HepG2 (cell line): ENCODE measurements around the gene LDAF1. TPM values are rescaled to one million over a fixed set of nuclear protein-coding genes. Genes with fewer than 3 reads are reported as not detected.

ENCODE experiments used
- ATAC-seq: fragments of 200-7000 bp; cut with Tn5 transposase; 3 replicates; pipeline ENCODE4 v1.9.1; 2020; ENCODE audit warnings: mild to moderate bottlenecking, moderate library complexity
- BruUV-seq: library from RNA; stranded (reverse); fragments of 400-500 nt; replicated peaks from 2 replicates; lab custom pipeline; 2021; lab: Mats Ljungman, UMichigan
- CTCF ChIA-PET: fragments of 300-600 bp; formaldehyde crosslinking; extraction: SDS; loops from one replicate; lab custom pipeline; 2021; ENCODE audit warnings: low total read pairs, inconsistent platforms, low intra/inter-chr PET ratio; lab: Yijun Ruan, JAX
- POLR2A ChIA-PET: fragments of 350-600 bp; sonication (Branson Sonifier 250); formaldehyde crosslinking; loops from one replicate; lab custom pipeline; 2020; ENCODE audit warnings: antibody characterized with exemption, inconsistent platforms; lab: Yijun Ruan, JAX
- DNase-seq: peaks from one replicate; pipeline ENCODE4 v3.0.0-alpha.2; 2015; ENCODE audit warnings: low spot score
- FAIRE-seq: peaks from 3 replicates; lab custom pipeline; 2011; peaks lifted over from hg19 to GRCh38; lab: Jason Lieb, UNC
- H2AFZ ChIP-seq: one replicate; pipeline ENCODE4 v1.6.1; 2011; ENCODE audit warnings: low read length, inconsistent platforms
- H3K27ac ChIP-seq: fragments of 300-600 bp; 3 replicates; pipeline ENCODE4 v1.8.0; 2011; ENCODE audit warnings: mixed run types, mild to moderate bottlenecking, mixed read lengths, low read length, inconsistent platforms; ENCODE audit not compliant: insufficient read depth; ENCODE audit errors: extremely low read length
- H3K27me3 ChIP-seq, 2 experiments: fragments of 200-600 bp in 1 of 2; 2 replicates in 1 of 2; 3 replicates in 1 of 2; pipeline versions ENCODE4 v1.6.0 to v1.8.0; 2011; ENCODE audit warnings: low read length in 2 of 2, mild to moderate bottlenecking in 2 of 2, moderate library complexity in 2 of 2, inconsistent platforms in 1 of 2; ENCODE audit not compliant: insufficient read depth in 2 of 2, control insufficient read depth in 1 of 2
- H3K36me3 ChIP-seq, 2 experiments: fragments of 200-600 bp in 1 of 2; replicated peaks in 1 of 2; 2 replicates in 1 of 2; 3 replicates in 1 of 2; pipeline versions ENCODE4 v1.5.1 to v1.8.0; 2011; ENCODE audit warnings: low read length in 2 of 2, inconsistent platforms in 1 of 2; ENCODE audit not compliant: insufficient read depth in 2 of 2, control insufficient read depth in 1 of 2
- H3K4me1 ChIP-seq: 2 replicates; pipeline ENCODE4 v1.5.1; 2012; ENCODE audit warnings: low read length, inconsistent platforms; ENCODE audit not compliant: insufficient read depth
- H3K4me2 ChIP-seq: 2 replicates; pipeline ENCODE4 v1.6.0; 2011; ENCODE audit warnings: low read depth, low read length, inconsistent platforms
- H3K4me3 ChIP-seq, 3 experiments: fragments of 200-600 bp in 1 of 3; sonication (generic), shearing (Covaris generic) in 1 of 3; replicated peaks in 1 of 3; 2 replicates each; pipeline ENCODE4 v1.5.1; 2011 to 2016; ENCODE audit warnings: low read length in 3 of 3, inconsistent platforms in 2 of 3, low read depth in 2 of 3, mild to moderate bottlenecking in 2 of 3, control low read depth in 1 of 3, mixed read lengths in 1 of 3; ENCODE audit not compliant: insufficient read depth in 1 of 3
- H3K79me2 ChIP-seq: one replicate; pipeline ENCODE4 v1.6.1; 2011; ENCODE audit warnings: low read length, inconsistent platforms; ENCODE audit not compliant: insufficient read depth
- H3K9ac ChIP-seq: 2 replicates; pipeline ENCODE4 v1.6.0; 2011; ENCODE audit warnings: mild to moderate bottlenecking, low read depth, low read length, inconsistent platforms; ENCODE audit not compliant: insufficient read depth
- H3K9me3 ChIP-seq: 2 replicates; pipeline ENCODE4 v1.5.1; 2012; ENCODE audit warnings: mild to moderate bottlenecking, low read length
- H4K20me1 ChIP-seq: 2 replicates; pipeline ENCODE4 v1.6.0; 2011; ENCODE audit warnings: inconsistent platforms, mild to moderate bottlenecking, low read length, moderate library complexity; ENCODE audit not compliant: insufficient read depth
- CEBPG ChIP-seq: IDR thresholded peaks from 2 replicates; pipeline ENCODE4 v1.6.1; 2016
- EP300 ChIP-seq, 3 experiments: sonication (generic) in 1 of 3; formaldehyde crosslinking in 1 of 3; IDR thresholded peaks; 2 replicates each; pipeline versions ENCODE4 v1.5.1 to v1.6.1; 2011 to 2020; ENCODE audit warnings: low read depth in 2 of 3, low read length in 2 of 3, borderline replicate concordance in 1 of 3, improper control_type of control experiment in 1 of 3, mild to moderate bottlenecking in 1 of 3, missing genetic modification reagents in 1 of 3, moderate library complexity in 1 of 3
- KMT2A ChIP-seq: sonication (generic); formaldehyde crosslinking; IDR thresholded peaks from 2 replicates; pipeline ENCODE4 v1.4.0; 2020; ENCODE audit warnings: missing genetic modification reagents
- MXD3 ChIP-seq: IDR thresholded peaks from 2 replicates; pipeline ENCODE4 v1.6.1; 2016; ENCODE audit warnings: mild to moderate bottlenecking, missing biosample characterization, missing genetic modification reagents
- NFE2L2 ChIP-seq: fragments of 150-350 bp; IDR thresholded peaks from 2 replicates; pipeline ENCODE4 v1.6.1; 2014; ENCODE audit warnings: low read length
- NFIC ChIP-seq: IDR thresholded peaks from 2 replicates; pipeline ENCODE4 v1.6.1; 2012; ENCODE audit warnings: mild to moderate bottlenecking, low read length, inconsistent platforms
- SMARCE1 ChIP-seq: fragments of 450-650 bp; IDR thresholded peaks from 2 replicates; pipeline ENCODE4 v1.6.1; 2017; ENCODE audit warnings: borderline replicate concordance
- SOX6 ChIP-seq, 2 experiments: fragments of 450-650 bp in 1 of 2; sonication (generic) in 1 of 2; formaldehyde crosslinking in 1 of 2; IDR thresholded peaks; 2 replicates each; pipeline versions ENCODE4 v1.4.0 to v1.6.1; 2017 to 2020; ENCODE audit warnings: antibody characterized with exemption in 1 of 2, mild to moderate bottlenecking in 1 of 2, missing genetic modification reagents in 1 of 2
- YEATS4 ChIP-seq: sonication (generic); formaldehyde crosslinking; IDR thresholded peaks from 2 replicates; pipeline ENCODE4 v1.4.0; 2020; ENCODE audit warnings: missing genetic modification reagents, borderline replicate concordance
- ZBTB10 ChIP-seq: sonication (generic); formaldehyde crosslinking; IDR thresholded peaks from 2 replicates; pipeline ENCODE4 v1.4.0; 2020; ENCODE audit warnings: missing genetic modification reagents, borderline replicate concordance
- ZNF234 ChIP-seq: sonication (generic); formaldehyde crosslinking; conservative IDR thresholded peaks from 2 replicates; pipeline ENCODE4 v1.5.1; 2020; ENCODE audit warnings: mild to moderate bottlenecking, missing genetic modification reagents
- ZNF335 ChIP-seq: sonication (generic); formaldehyde crosslinking; IDR thresholded peaks from 2 replicates; pipeline ENCODE4 v1.4.0; 2020; ENCODE audit warnings: missing genetic modification reagents
- ZNF674 ChIP-seq: sonication (generic); formaldehyde crosslinking; IDR thresholded peaks from 2 replicates; pipeline ENCODE4 v1.5.0; 2020; ENCODE audit warnings: low read depth, mild to moderate bottlenecking, missing genetic modification reagents
- WGBS: methylation state at CpG from one replicate; pipeline ENCODE4 v1.1.6; 2017; ENCODE audit warnings: low lambda C conversion rate; 5-methylcytosine and 5-hydroxymethylcytosine counted together
- in situ Hi-C: cut with HindIII; loops from 2 replicates; pipeline ENCODE4 v1.10.0; 2017; ENCODE audit warnings: low pct_unique_long_range_greater_than_20kb; ENCODE audit not compliant: extremely low pct_ligation_motif_present
- intact Hi-C: fragments of 100-400 bp; cut with micrococcal nuclease; formaldehyde crosslinking; loops from one replicate; pipeline ENCODE4 v1.10.0; 2022; ENCODE audit not compliant: unreplicated experiment
- polyA plus RNA-seq, 8 experiments: library from polyadenylated mRNA; depleted of rRNA in 3 of 8; stranded (reverse) in 7 of 8; unstranded in 1 of 8; fragments of >200 nt; fragmentation: Illumina TruSeq in 4 of 8; extraction: Trizol in 4 of 8; gene quantifications; 2 replicates each; pipeline versions ENCODE4 v1.2.1 to v1.2.3, GENCODE V29; 2011 to 2016; ENCODE audit warnings: low read depth in 4 of 8, missing spikeins in 1 of 8, mixed read lengths in 1 of 8; ENCODE audit not compliant: insufficient read depth in 1 of 8
- total RNA-seq, 5 experiments: library from RNA; depleted of rRNA; stranded (reverse); fragments of >200 nt; fragmentation: Illumina TruSeq; extraction: Trizol; gene quantifications; 2 replicates each; pipeline ENCODE4 v1.2.3, GENCODE V29; 2016; ENCODE audit warnings: low read depth in 1 of 5
- TF ChIP-seq, protein P1 (sequence below): sonication (generic); formaldehyde crosslinking; IDR thresholded peaks from 2 replicates; pipeline ENCODE4 v1.8.0; 2022; ENCODE audit warnings: missing genetic modification reagents, low read depth, mild to moderate bottlenecking, borderline replicate concordance
- TF ChIP-seq, protein P2 (sequence below), 2 experiments: IDR thresholded peaks; 2 replicates each; pipeline ENCODE4 v1.6.1; 2011 to 2012; ENCODE audit warnings: low read length in 2 of 2, borderline replicate concordance in 1 of 2, low read depth in 1 of 2, mild to moderate bottlenecking in 1 of 2, moderate library complexity in 1 of 2
- TF ChIP-seq, protein P3 (sequence below): sonication (generic); formaldehyde crosslinking; conservative IDR thresholded peaks from 2 replicates; pipeline ENCODE4 v1.4.0; 2020; ENCODE audit warnings: missing genetic modification reagents

The LDAF1 gene
- total and polyA plus RNA-seq, 2 of the 13 experiments (the other 11 are each of a cell fraction or from before 2014, with no cell fraction given) = 6.3 to 7.5 TPM

DNA sequence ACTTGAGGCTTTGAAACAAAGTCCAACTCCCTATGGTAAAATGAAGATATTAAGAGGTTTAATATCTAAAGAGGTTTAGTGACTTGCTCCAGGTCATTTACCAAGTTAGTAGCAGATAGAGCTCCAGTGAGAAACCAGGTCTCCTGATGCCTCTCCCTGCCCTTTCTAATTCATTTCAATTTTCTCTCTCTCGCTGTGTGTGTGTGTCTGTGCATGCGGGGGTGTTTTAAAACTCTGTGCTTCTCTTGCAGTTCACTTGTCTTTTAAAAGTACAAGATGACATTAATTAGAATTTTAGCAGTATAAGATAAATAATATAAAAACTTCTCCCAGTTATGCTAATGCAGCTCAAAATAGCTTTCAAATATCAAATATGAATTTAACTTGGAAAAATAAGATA lies 61.1 kb downstream of the LDAF1 start:
- DNase-seq (no peak), FAIRE-seq (no peak), ATAC-seq (no peak)
- no peaks in the 10 kb centered on the region for H3K36me3 ChIP-seq
- intact Hi-C loops = no loop called here
- in situ Hi-C loops = no loop called here
- CTCF ChIA-PET = no interaction called here
- H3K79me2 ChIP-seq = no peaks in the 10 kb centered on the region
- H3K4me3 ChIP-seq = no peak overlapping the region
- no peak overlapping the region for H3K4me2 ChIP-seq
- H2AFZ ChIP-seq = no peak overlapping the region
- H3K9ac ChIP-seq = no peak overlapping the region
- H3K9me3 ChIP-seq = no peaks in the 10 kb centered on the region
- H3K27ac ChIP-seq = no peak overlapping the region
- H3K4me1 ChIP-seq = peaks cover 40% of the 10 kb centered on the region
- POLR2A ChIA-PET = no interaction called here
- H3K27me3 ChIP-seq = no peaks in the 10 kb centered on the region; a peak in 2 of 5 replicates
- BruUV-seq = no TSS peak
- 95% methylated on average over 2 of the region's 2 CpGs for WGBS
- no peaks in the 10 kb centered on the region for H4K20me1 ChIP-seq
- TF ChIP-seq SMARCE1 (no peak), NFE2L2 (no peak), CEBPG (no peak), MXD3 (CRISPR knock-in tag) (no peak), SOX6 (IDR thresholded peaks at IDR 0.05) (no peak), SOX6 (CRISPR knock-in tag; IDR thresholded peaks at IDR 0.05) (no peak), EP300 (IDR thresholded peaks at IDR 0.05; ENCODE audit: low read depth in 2 of 2, low read length in 2 of 2) (no peak), EP300 (CRISPR knock-in tag; IDR thresholded peaks at IDR 0.05; ENCODE audit: borderline replicate concordance) (no peak), YEATS4 (CRISPR knock-in tag) (no peak), ZNF234 (CRISPR knock-in tag) (no peak), ZNF674 (CRISPR knock-in tag) (no peak), ZNF335 (no peak), ZBTB10 (CRISPR knock-in tag) (no peak), KMT2A (CRISPR knock-in tag) (no peak), NFIC (no peak)
- TF ChIP-seq, protein P1, sequence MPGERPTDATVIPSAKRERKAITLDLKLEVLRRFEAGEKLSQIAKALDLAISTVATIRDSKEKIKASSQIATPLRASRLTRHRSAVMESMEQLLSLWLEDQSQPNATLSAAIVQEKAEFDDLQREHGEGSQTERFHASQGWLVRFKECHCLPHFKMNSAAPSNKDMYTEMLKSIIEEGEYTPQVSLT (CRISPR knock-in tag) = no peak
- TF ChIP-seq, protein P2, sequence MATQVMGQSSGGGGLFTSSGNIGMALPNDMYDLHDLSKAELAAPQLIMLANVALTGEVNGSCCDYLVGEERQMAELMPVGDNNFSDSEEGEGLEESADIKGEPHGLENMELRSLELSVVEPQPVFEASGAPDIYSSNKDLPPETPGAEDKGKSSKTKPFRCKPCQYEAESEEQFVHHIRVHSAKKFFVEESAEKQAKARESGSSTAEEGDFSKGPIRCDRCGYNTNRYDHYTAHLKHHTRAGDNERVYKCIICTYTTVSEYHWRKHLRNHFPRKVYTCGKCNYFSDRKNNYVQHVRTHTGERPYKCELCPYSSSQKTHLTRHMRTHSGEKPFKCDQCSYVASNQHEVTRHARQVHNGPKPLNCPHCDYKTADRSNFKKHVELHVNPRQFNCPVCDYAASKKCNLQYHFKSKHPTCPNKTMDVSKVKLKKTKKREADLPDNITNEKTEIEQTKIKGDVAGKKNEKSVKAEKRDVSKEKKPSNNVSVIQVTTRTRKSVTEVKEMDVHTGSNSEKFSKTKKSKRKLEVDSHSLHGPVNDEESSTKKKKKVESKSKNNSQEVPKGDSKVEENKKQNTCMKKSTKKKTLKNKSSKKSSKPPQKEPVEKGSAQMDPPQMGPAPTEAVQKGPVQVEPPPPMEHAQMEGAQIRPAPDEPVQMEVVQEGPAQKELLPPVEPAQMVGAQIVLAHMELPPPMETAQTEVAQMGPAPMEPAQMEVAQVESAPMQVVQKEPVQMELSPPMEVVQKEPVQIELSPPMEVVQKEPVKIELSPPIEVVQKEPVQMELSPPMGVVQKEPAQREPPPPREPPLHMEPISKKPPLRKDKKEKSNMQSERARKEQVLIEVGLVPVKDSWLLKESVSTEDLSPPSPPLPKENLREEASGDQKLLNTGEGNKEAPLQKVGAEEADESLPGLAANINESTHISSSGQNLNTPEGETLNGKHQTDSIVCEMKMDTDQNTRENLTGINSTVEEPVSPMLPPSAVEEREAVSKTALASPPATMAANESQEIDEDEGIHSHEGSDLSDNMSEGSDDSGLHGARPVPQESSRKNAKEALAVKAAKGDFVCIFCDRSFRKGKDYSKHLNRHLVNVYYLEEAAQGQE (IDR thresholded peaks at IDR 0.05; ENCODE audit: borderline replicate concordance in 1 of 2, low read depth in 1 of 2, low read length in 2 of 2) = no peak
- TF ChIP-seq, protein P3, sequence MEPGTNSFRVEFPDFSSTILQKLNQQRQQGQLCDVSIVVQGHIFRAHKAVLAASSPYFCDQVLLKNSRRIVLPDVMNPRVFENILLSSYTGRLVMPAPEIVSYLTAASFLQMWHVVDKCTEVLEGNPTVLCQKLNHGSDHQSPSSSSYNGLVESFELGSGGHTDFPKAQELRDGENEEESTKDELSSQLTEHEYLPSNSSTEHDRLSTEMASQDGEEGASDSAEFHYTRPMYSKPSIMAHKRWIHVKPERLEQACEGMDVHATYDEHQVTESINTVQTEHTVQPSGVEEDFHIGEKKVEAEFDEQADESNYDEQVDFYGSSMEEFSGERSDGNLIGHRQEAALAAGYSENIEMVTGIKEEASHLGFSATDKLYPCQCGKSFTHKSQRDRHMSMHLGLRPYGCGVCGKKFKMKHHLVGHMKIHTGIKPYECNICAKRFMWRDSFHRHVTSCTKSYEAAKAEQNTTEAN (CRISPR knock-in tag) = no peak
